ENCODE data around the gene NRG4. TPM values are rescaled to one million over a fixed set of nuclear protein-coding genes. Genes with fewer than 3 reads are reported as not detected.
"Not testable (repeated sequence)": the region's sequence is repeated elsewhere in the genome, so short reads cannot be mapped to it uniquely, and the experiment has no call there.

NRG4 gene
- polyA plus RNA-seq, 1 experiment = not detected

GRCh38 chr15:76058714-76059319 lies 46.6 kb upstream of the NRG4 start:
- H3K4me3 ChIP-seq (ENCODE audit: low read depth, low read length) = peak overlapping the region; percentile 56
- no peaks in the 10 kb centered on the region for H3K36me3 ChIP-seq (ENCODE audit: control insufficient read depth, insufficient read depth, low read length)
- CTCF ChIA-PET = interaction anchor here (0.7 to 8.8 kb wide), 13 partner anchors 11 to 247 kb away, joined by 3 to 137 read pairs (median 4); no protein-coding TSS in a partner anchor
- no peak for DNase-seq (ENCODE audit: low read depth)
- POLR2A ChIA-PET = no interaction called here
- peaks cover 33% of the 10 kb centered on the region for H3K27me3 ChIP-seq (ENCODE audit: control insufficient read depth, insufficient read depth, low read length)
- no peak for TF ChIP-seq CTCF (IDR thresholded peaks at IDR 0.05; ENCODE audit: insufficient read depth, low read depth, low read length)

GRCh38 chr15:76057332-76058000 lies 45.2 kb upstream of the NRG4 start:
- DNase-seq (ENCODE audit: low read depth) = no peak
- ChIA-PET POLR2A (no interaction called here), CTCF (interaction anchor here (0.6 to 8.8 kb wide), 21 partner anchors 8 to 291 kb away, joined by 3 to 137 read pairs (median 4); no protein-coding TSS in a partner anchor)
- H3K27me3 ChIP-seq (ENCODE audit: control insufficient read depth, insufficient read depth, low read length) = peaks cover 26% of the 10 kb centered on the region
- peak; percentile 77 for TF ChIP-seq CTCF (IDR thresholded peaks at IDR 0.05; ENCODE audit: insufficient read depth, low read depth, low read length)
- no peak overlapping the region for H3K4me3 ChIP-seq (ENCODE audit: low read depth, low read length)
- no peaks in the 10 kb centered on the region for H3K36me3 ChIP-seq (ENCODE audit: control insufficient read depth, insufficient read depth, low read length)

GRCh38 chr15:76056931-76057330 lies 44.7 kb upstream of the NRG4 start:
- POLR2A ChIA-PET = no interaction called here
- no peak for DNase-seq (ENCODE audit: low read depth)

GRCh38 chr15:76054201-76054600 lies 42.0 kb upstream of the NRG4 start:
- H3K4me3 ChIP-seq (ENCODE audit: low read depth, low read length); DNase-seq (ENCODE audit: low read depth); POLR2A ChIA-PET; H3K36me3 ChIP-seq (ENCODE audit: control insufficient read depth, insufficient read depth, low read length): not testable (repeated sequence)
- CTCF ChIA-PET = interaction anchor here (1.1 to 1.5 kb wide), 2 partner anchors 8 to 85 kb away, joined by 3 to 5 read pairs; no protein-coding TSS in a partner anchor
- H3K27me3 ChIP-seq (ENCODE audit: control insufficient read depth, insufficient read depth, low read length) = peaks cover 11% of the 10 kb centered on the region

More at GRCh38 chr15:76056931-76057330, 44.7 kb upstream of the NRG4 start:
- no peak for TF ChIP-seq CTCF (IDR thresholded peaks at IDR 0.05; ENCODE audit: insufficient read depth, low read depth, low read length)
- peaks cover 24% of the 10 kb centered on the region for H3K27me3 ChIP-seq (ENCODE audit: control insufficient read depth, insufficient read depth, low read length)
- CTCF ChIA-PET = interaction anchor here (0.6 to 8.8 kb wide), 15 partner anchors 9 to 255 kb away, joined by 3 to 137 read pairs (median 4); no protein-coding TSS in a partner anchor
- no peak overlapping the region for H3K4me3 ChIP-seq (ENCODE audit: low read depth, low read length)
- H3K36me3 ChIP-seq (ENCODE audit: control insufficient read depth, insufficient read depth, low read length) = no peaks in the 10 kb centered on the region

- ChIA-PET POLR2A (no interaction called here), CTCF (interaction anchor here (1.4 kb wide), 1 partner anchor 18 kb away, joined by 6 read pairs; no protein-coding TSS in a partner anchor)
- no peaks in the 10 kb centered on the region for H3K36me3 ChIP-seq (ENCODE audit: control insufficient read depth, insufficient read depth, low read length)
- TF ChIP-seq CTCF (IDR thresholded peaks at IDR 0.05; ENCODE audit: insufficient read depth, low read depth, low read length) = no peak
- no peak overlapping the region for H3K4me3 ChIP-seq (ENCODE audit: low read depth, low read length)
- no peak for DNase-seq (ENCODE audit: low read depth)
- peaks cover 7% of the 10 kb centered on the region for H3K27me3 ChIP-seq (ENCODE audit: control insufficient read depth, insufficient read depth, low read length)
Measured at GRCh38 chr15:76038512-76038911, 26.3 kb upstream of the NRG4 start.

Measured in BJ (cell line).